HepG2 (cell line): ENCODE data around the gene CISD2. TPM values are rescaled to one million over a fixed set of nuclear protein-coding genes. Genes with fewer than 3 reads are reported as not detected.

Experiments
- ARID5B ChIP-seq: IDR thresholded peaks from 2 replicates; pipeline ENCODE4 v1.4.0; 2020; ENCODE audit warnings: mild to moderate bottlenecking, missing genetic modification reagents
- BRCA1 ChIP-seq: sonication (generic); formaldehyde crosslinking; IDR thresholded peaks from 2 replicates; pipeline ENCODE4 v1.4.0; 2020; ENCODE audit warnings: missing genetic modification reagents
- CEBPB ChIP-seq: IDR thresholded peaks from 2 replicates; pipeline ENCODE4 v1.6.1; 2011; ENCODE audit warnings: low read depth, low read length, improper control_type of control experiment, borderline replicate concordance
- CENPBD1 ChIP-seq: sonication (generic); formaldehyde crosslinking; IDR thresholded peaks from 2 replicates; pipeline ENCODE4 v1.8.0; 2022; ENCODE audit warnings: missing genetic modification reagents, low read depth, mild to moderate bottlenecking, borderline replicate concordance
- ELF1 ChIP-seq: sonication (generic); formaldehyde crosslinking; IDR thresholded peaks from 2 replicates; pipeline ENCODE4 v1.4.0; 2020; ENCODE audit warnings: missing genetic modification reagents
- GFI1 ChIP-seq: sonication (generic); formaldehyde crosslinking; IDR thresholded peaks from 2 replicates; pipeline ENCODE4 v1.5.0; 2020; ENCODE audit warnings: missing genetic modification reagents, mild to moderate bottlenecking, borderline replicate concordance
- MYPOP ChIP-seq: sonication (generic); formaldehyde crosslinking; IDR thresholded peaks from 2 replicates; pipeline ENCODE4 v1.8.1; 2023; ENCODE audit warnings: mild to moderate bottlenecking, moderate library complexity, missing genetic modification reagents
- NCOA5 ChIP-seq: sonication (generic); formaldehyde crosslinking; IDR thresholded peaks from 2 replicates; pipeline ENCODE4 v1.4.0; 2020; ENCODE audit warnings: missing genetic modification reagents
- NFKBIZ ChIP-seq: IDR thresholded peaks from 2 replicates; pipeline ENCODE4 v1.6.1; 2018; ENCODE audit warnings: missing genetic modification reagents, missing compliant biosample characterization
- NPAS2 ChIP-seq: sonication (generic); formaldehyde crosslinking; IDR thresholded peaks from 2 replicates; pipeline ENCODE4 v1.8.0; 2022; ENCODE audit warnings: mild to moderate bottlenecking, missing genetic modification reagents, borderline replicate concordance
- PAX8 ChIP-seq: sonication (generic); formaldehyde crosslinking; IDR thresholded peaks from 2 replicates; pipeline ENCODE4 v1.8.0; 2022; ENCODE audit warnings: mild to moderate bottlenecking, missing genetic modification reagents, borderline replicate concordance
- RFX5 ChIP-seq: IDR thresholded peaks from 2 replicates; pipeline ENCODE4 v1.6.1; 2011; ENCODE audit warnings: low read depth, low read length, improper control_type of control experiment
- SALL1 ChIP-seq: sonication (generic); formaldehyde crosslinking; IDR thresholded peaks from 2 replicates; pipeline ENCODE4 v1.8.0; 2022; ENCODE audit warnings: mild to moderate bottlenecking, missing genetic modification reagents
- SNAPC2 ChIP-seq: sonication (generic); formaldehyde crosslinking; IDR thresholded peaks from 2 replicates; pipeline ENCODE4 v1.8.1; 2022; ENCODE audit warnings: mild to moderate bottlenecking, missing genetic modification reagents
- TEAD2 ChIP-seq: sonication (generic); formaldehyde crosslinking; IDR thresholded peaks from 2 replicates; pipeline ENCODE4 v1.9.0; 2021; ENCODE audit warnings: missing genetic modification reagents
- XRCC5 ChIP-seq: fragments of 200-400 bp; formaldehyde crosslinking; optimal IDR thresholded peaks from 2 replicates; pipeline ENCODE3; 2017; ENCODE audit warnings: mild to moderate bottlenecking, low read length
- ZEB1 ChIP-seq: IDR thresholded peaks from 2 replicates; pipeline ENCODE4 v1.6.1; 2012; ENCODE audit warnings: mild to moderate bottlenecking, low read depth, inconsistent platforms; ENCODE audit not compliant: insufficient replicate concordance
- ZNF160 ChIP-seq: sonication (generic); formaldehyde crosslinking; IDR thresholded peaks from 2 replicates; pipeline ENCODE4 v1.8.0; 2022; ENCODE audit warnings: mild to moderate bottlenecking, inconsistent platforms, missing genetic modification reagents
- ZNF24 ChIP-seq: fragments of 450-650 bp; IDR thresholded peaks from 2 replicates; pipeline ENCODE4 v1.6.1; 2017; ENCODE audit warnings: antibody characterized with exemption, mild to moderate bottlenecking
- ZNF441 ChIP-seq: sonication (generic); formaldehyde crosslinking; IDR thresholded peaks from 2 replicates; pipeline ENCODE4 v1.7.0; 2021; ENCODE audit warnings: missing genetic modification reagents, borderline replicate concordance
- ZNF678 ChIP-seq: sonication (generic); formaldehyde crosslinking; IDR thresholded peaks from 2 replicates; pipeline ENCODE4 v1.4.0; 2020; ENCODE audit warnings: mild to moderate bottlenecking, missing genetic modification reagents
- ZNF703 ChIP-seq: sonication (generic); formaldehyde crosslinking; IDR thresholded peaks from 2 replicates; pipeline ENCODE4 v1.5.1; 2020; ENCODE audit warnings: missing genetic modification reagents, mild to moderate bottlenecking, moderate library complexity, borderline replicate concordance
- polyA plus RNA-seq, 8 experiments: library from polyadenylated mRNA; depleted of rRNA in 3 of 8; stranded (reverse) in 7 of 8; unstranded in 1 of 8; fragments of >200 nt; fragmentation: Illumina TruSeq in 4 of 8; extraction: Trizol in 4 of 8; gene quantifications; 2 replicates each; pipeline versions ENCODE4 v1.2.1 to v1.2.3, GENCODE V29; 2011 to 2016; ENCODE audit warnings: low read depth in 4 of 8, missing spikeins in 1 of 8, mixed read lengths in 1 of 8; ENCODE audit not compliant: insufficient read depth in 1 of 8
- total RNA-seq, 5 experiments: library from RNA; depleted of rRNA; stranded (reverse); fragments of >200 nt; fragmentation: Illumina TruSeq; extraction: Trizol; gene quantifications; 2 replicates each; pipeline ENCODE4 v1.2.3, GENCODE V29; 2016; ENCODE audit warnings: low read depth in 1 of 5

Gene CISD2
- total and polyA plus RNA-seq, 2 of the 13 experiments (the other 11 are each of a cell fraction or from before 2014, with no cell fraction given), result 24.5 to 37.7 TPM

GRCh38 chr4:102827674-102828496, 40.9 kb upstream of the CISD2 start (continued):
- TF ChIP-seq ZNF441 (CRISPR knock-in tag) (peak; percentile 76), SNAPC2 (no peak), TEAD2 (CRISPR knock-in tag) (no peak), ZEB1 (peak; percentile 85), MYPOP (peak; percentile 81), RFX5 (peak; percentile 49), CEBPB (peak; percentile 22; the same call in 1 of the 2 replicates), NCOA5 (CRISPR knock-in tag) (no peak), NFKBIZ (CRISPR knock-in tag) (peak; percentile 59; the same call in 1 of the 2 replicates), GFI1 (0 out of 2 replicates have a peak, but pooled peaks have one; percentile 23), SALL1 (CRISPR knock-in tag) (peak; percentile 82), ZNF678 (CRISPR knock-in tag) (0 out of 2 replicates have a peak, but pooled peaks have one; percentile 36), ZNF24 (no peak), BRCA1 (no peak), NPAS2 (CRISPR knock-in tag) (no peak), ARID5B (CRISPR knock-in tag) (no peak; the same call in 1 of the 2 replicates), ZNF703 (CRISPR knock-in tag) (no peak), PAX8 (CRISPR knock-in tag) (no peak), ZNF160 (CRISPR knock-in tag) (no peak), XRCC5 (peak; percentile 29), ELF1 (CRISPR knock-in tag) (peak; percentile 76), CENPBD1 (CRISPR knock-in tag) (0 out of 2 replicates have a peak, but pooled peaks have one; percentile 85)
